ENCODE data around the gene PLTP.

PLTP gene

GRCh38 chr20:45897289-45897688, 14.7 kb downstream of the PLTP start:
- in situ Hi-C loops (cut with HindIII; ENCODE audit: low sequenced_read_pairs) = no loop called here
- no peak for TF ChIP-seq CTCF (IDR thresholded peaks at IDR 0.05; ENCODE audit: low read depth, low read length, missing control alignments)
- no peak overlapping the region for H3K4me3 ChIP-seq (ENCODE audit: low read depth, low read length)
- no peak for DNase-seq (ENCODE audit: low read depth)

GRCh38 chr20:45896641-45897161, 15.3 kb downstream of the PLTP start:
- no peak overlapping the region for H3K4me3 ChIP-seq (ENCODE audit: low read depth, low read length)
- no peak for DNase-seq (ENCODE audit: low read depth)
- in situ Hi-C loops (cut with HindIII; ENCODE audit: low sequenced_read_pairs) = no loop called here
- no peak for TF ChIP-seq CTCF (IDR thresholded peaks at IDR 0.05; ENCODE audit: low read depth, low read length, missing control alignments)

- no peak overlapping the region for H3K4me3 ChIP-seq (ENCODE audit: low read depth, low read length)
- no peak for TF ChIP-seq CTCF (IDR thresholded peaks at IDR 0.05; ENCODE audit: low read depth, low read length, missing control alignments)
- in situ Hi-C loops (cut with HindIII; ENCODE audit: low sequenced_read_pairs) = no loop called here
- no peak for DNase-seq (ENCODE audit: low read depth)
Measured at GRCh38 chr20:45894797-45895196, 17.2 kb downstream of the PLTP start.

GRCh38 chr20:45893831-45894230, 18.1 kb downstream of the PLTP start:
- in situ Hi-C loops (cut with HindIII; ENCODE audit: low sequenced_read_pairs) = no loop called here
- TF ChIP-seq CTCF (IDR thresholded peaks at IDR 0.05; ENCODE audit: low read depth, low read length, missing control alignments) = no peak
- H3K4me3 ChIP-seq (ENCODE audit: low read depth, low read length) = no peak overlapping the region
- peak; percentile 31 for DNase-seq (ENCODE audit: low read depth)

- in situ Hi-C loops (cut with HindIII; ENCODE audit: low sequenced_read_pairs) = no loop called here
- no peak for TF ChIP-seq CTCF (IDR thresholded peaks at IDR 0.05; ENCODE audit: low read depth, low read length, missing control alignments)
- no peak for DNase-seq (ENCODE audit: low read depth)
- H3K4me3 ChIP-seq (ENCODE audit: low read depth, low read length) = no peak overlapping the region
Measured at GRCh38 chr20:45892828-45893500, 19.0 kb downstream of the PLTP start.

GRCh38 chr20:45892049-45892825, 19.7 kb downstream of the PLTP start:
- H3K4me3 ChIP-seq (ENCODE audit: low read depth, low read length) = peak overlapping the region; percentile 78
- TF ChIP-seq CTCF (IDR thresholded peaks at IDR 0.05; ENCODE audit: low read depth, low read length, missing control alignments) = peak; percentile 31
- in situ Hi-C loops (cut with HindIII; ENCODE audit: low sequenced_read_pairs) = no loop called here
- no peak for DNase-seq (ENCODE audit: low read depth)
